GM20431 (cell line): ENCODE measurements around the gene WHRN.

Experiments
- in situ Hi-C: fragments of 300-500 bp; cut with MseI, MboI; formaldehyde crosslinking; loops from one replicate; pipeline ENCODE4 v1.15.0; 2020; ENCODE audit warnings: low sequenced_read_pairs; ENCODE audit not compliant: unreplicated experiment

WHRN gene

DNA sequence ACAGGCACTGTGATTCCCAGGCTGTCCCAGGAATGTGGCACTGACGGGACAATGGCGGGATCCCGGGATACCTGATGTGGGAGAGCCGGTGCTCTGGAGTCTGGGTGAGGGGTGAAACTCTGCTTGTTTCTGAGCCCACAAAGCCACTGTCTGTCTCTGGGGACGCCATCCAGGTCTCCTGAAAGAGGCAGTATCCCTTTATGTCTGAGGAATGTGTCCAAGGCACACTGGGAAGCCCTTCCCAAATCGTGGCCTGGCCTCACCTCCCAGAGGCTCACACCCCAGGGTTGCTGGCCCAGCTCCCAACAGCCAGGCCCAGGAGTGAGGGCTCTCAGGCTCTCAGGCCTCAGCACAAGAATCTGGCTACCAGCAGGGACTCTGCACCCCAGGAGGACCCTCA lies 148.5 kb downstream of the WHRN start:
- in situ Hi-C loops = no loop called here

- in situ Hi-C loops = no loop called here
Observed at GRCh38 chr9:114355821-114356220, 149.5 kb downstream of the WHRN start.
